ENCODE data around the gene ZFPM1.

- TF ChIP-seq, protein P1, sequence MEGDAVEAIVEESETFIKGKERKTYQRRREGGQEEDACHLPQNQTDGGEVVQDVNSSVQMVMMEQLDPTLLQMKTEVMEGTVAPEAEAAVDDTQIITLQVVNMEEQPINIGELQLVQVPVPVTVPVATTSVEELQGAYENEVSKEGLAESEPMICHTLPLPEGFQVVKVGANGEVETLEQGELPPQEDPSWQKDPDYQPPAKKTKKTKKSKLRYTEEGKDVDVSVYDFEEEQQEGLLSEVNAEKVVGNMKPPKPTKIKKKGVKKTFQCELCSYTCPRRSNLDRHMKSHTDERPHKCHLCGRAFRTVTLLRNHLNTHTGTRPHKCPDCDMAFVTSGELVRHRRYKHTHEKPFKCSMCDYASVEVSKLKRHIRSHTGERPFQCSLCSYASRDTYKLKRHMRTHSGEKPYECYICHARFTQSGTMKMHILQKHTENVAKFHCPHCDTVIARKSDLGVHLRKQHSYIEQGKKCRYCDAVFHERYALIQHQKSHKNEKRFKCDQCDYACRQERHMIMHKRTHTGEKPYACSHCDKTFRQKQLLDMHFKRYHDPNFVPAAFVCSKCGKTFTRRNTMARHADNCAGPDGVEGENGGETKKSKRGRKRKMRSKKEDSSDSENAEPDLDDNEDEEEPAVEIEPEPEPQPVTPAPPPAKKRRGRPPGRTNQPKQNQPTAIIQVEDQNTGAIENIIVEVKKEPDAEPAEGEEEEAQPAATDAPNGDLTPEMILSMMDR (IDR thresholded peaks at IDR 0.05; ENCODE audit: insufficient read depth, low read length) = no peak
- TF ChIP-seq POLR2AphosphoS5 (IDR thresholded peaks at IDR 0.05; ENCODE audit: low read depth) (no peak), REST (IDR thresholded peaks at IDR 0.05; ENCODE audit: insufficient replicate concordance, low read depth) (no peak), GABPA (IDR thresholded peaks at IDR 0.05; ENCODE audit: low read depth) (no peak), SPI1 (IDR thresholded peaks at IDR 0.05; ENCODE audit: borderline replicate concordance, low read depth) (no peak)
Observed at GRCh38 chr16:88415381-88415705, 37.7 kb upstream of the ZFPM1 start.

Measured in HL-60 (cell line).